HG02763 (cell line): Measurements from ENCODE around the gene TSR3.

ENCODE experiments used
- ATAC-seq: cut with Tn5 transposase; IDR thresholded peaks from one replicate; pipeline ENCODE4 v1.9.1; 2021; ENCODE audit warnings: mild to moderate bottlenecking, moderate library complexity; ENCODE audit not compliant: unreplicated experiment

The TSR3 gene

GRCh38 chr16:1355591-1355990 lies 3.9 kb upstream of the TSR3 start:
- ATAC-seq: no peak

- ATAC-seq: no peak
These were observed 3.3 kb upstream of the TSR3 start for GRCh38 chr16:1354815-1355540.

GRCh38 chr16:1351215-1351581 lies 480 bp downstream of the TSR3 start:
- peak; percentile 22 for ATAC-seq

- ATAC-seq: no peak
These were observed 987 bp downstream of the TSR3 start for GRCh38 chr16:1350691-1351090.

- no peak for ATAC-seq
These were observed 1.7 kb downstream of the TSR3 start for GRCh38 chr16:1349951-1350350.

GRCh38 chr16:1349351-1349750 lies 2.3 kb downstream of the TSR3 start:
- ATAC-seq: no peak

- ATAC-seq: no peak
These were observed 2.8 kb downstream of the TSR3 start for GRCh38 chr16:1348926-1349325.

- ATAC-seq: no peak
These were observed 3.2 kb downstream of the TSR3 start for GRCh38 chr16:1348441-1348840.

GRCh38 chr16:1347962-1348361 lies 3.7 kb downstream of the TSR3 start:
- ATAC-seq: no peak

GRCh38 chr16:1347286-1347855 lies 4.3 kb downstream of the TSR3 start:
- ATAC-seq: no peak

GRCh38 chr16:1346422-1347285 lies 5.0 kb downstream of the TSR3 start:
- ATAC-seq: no peak

GRCh38 chr16:1345651-1346421 lies 5.8 kb downstream of the TSR3 start:
- no peak for ATAC-seq

GRCh38 chr16:1345087-1345486 lies 6.6 kb downstream of the TSR3 start:
- ATAC-seq: no peak

- no peak for ATAC-seq
These were observed 7.2 kb downstream of the TSR3 start for GRCh38 chr16:1344499-1344898.

GRCh38 chr16:1343428-1344242 lies 8.0 kb downstream of the TSR3 start:
- no peak for ATAC-seq

GRCh38 chr16:1342526-1343427 lies 8.9 kb downstream of the TSR3 start:
- ATAC-seq: peak; percentile 91

- ATAC-seq: no peak
These were observed 9.9 kb downstream of the TSR3 start for GRCh38 chr16:1341495-1342420.
